ENCODE data around the gene LINC00237. TPM values are rescaled to one million over a fixed set of nuclear protein-coding genes. Genes with fewer than 3 reads are reported as not detected.

LINC00237 gene
- total and polyA plus RNA-seq, 2 experiments from 2014 or later: 0.31 to 2.0 TPM

GRCh38 chr20:21050710-21051109 is 55.4 kb downstream of the LINC00237 start:
- H3K9me2 ChIP-seq (ENCODE audit: insufficient read depth): no peaks in the 10 kb centered on the region
- no peaks in the 10 kb centered on the region for H3K27me3 ChIP-seq (ENCODE audit: insufficient read depth)
- Mint-ChIP-seq H3K4me3 (no peak overlapping the region), H3K4me1 (peaks cover 32% of the 10 kb centered on the region), H3K27ac (no peak overlapping the region), H3K27me3 (ENCODE audit: insufficient read depth, low read depth, poor library complexity) (peaks cover 15% of the 10 kb centered on the region), H3K36me3 (ENCODE audit: low read depth) (no peaks in the 10 kb centered on the region), H3K9me3 (no peaks in the 10 kb centered on the region)
- no peaks in the 10 kb centered on the region for H3K79me2 ChIP-seq (replicated peaks; ENCODE audit: insufficient read depth)
- 0 out of 2 replicates have a peak, but pooled peaks cover 4% of the 10 kb centered on the region for H3F3A ChIP-seq (replicated peaks; ENCODE audit: low read depth)
- H3K4me2 ChIP-seq: no peak overlapping the region
- H4K20me1 ChIP-seq (replicated peaks; ENCODE audit: insufficient read depth): no peaks in the 10 kb centered on the region
- no peaks in the 10 kb centered on the region for H3K36me3 ChIP-seq (ENCODE audit: insufficient read depth)
- DNase-seq (ENCODE audit: low spot score) (no peak), ATAC-seq (no peak)
- H3K27ac ChIP-seq (ENCODE audit: low read depth): no peak overlapping the region
- H3K4me1 ChIP-seq (ENCODE audit: insufficient read depth): peaks cover 20% of the 10 kb centered on the region
- H2AFZ ChIP-seq: no peak overlapping the region
- TF ChIP-seq EZH2phosphoT487 (IDR thresholded peaks at IDR 0.05; ENCODE audit: unreplicated experiment): no peak
- TF ChIP-seq NANOG (IDR thresholded peaks at IDR 0.05; ENCODE audit: borderline replicate concordance): no peak
- no peak for TF ChIP-seq EZH2 (IDR thresholded peaks at IDR 0.05; ENCODE audit: low read depth, unreplicated experiment)
- TF ChIP-seq POLR2AphosphoS5 (IDR thresholded peaks at IDR 0.05; ENCODE audit: low read depth): no peak
- TF ChIP-seq CTCF (conservative IDR thresholded peaks at IDR 0.05; ENCODE audit: low read depth in 2 of 2): no peak
- no peak for TF ChIP-seq STAT1 (IDR thresholded peaks at IDR 0.05; ENCODE audit: unreplicated experiment)
- no peak for TF ChIP-seq ETS1 (IDR thresholded peaks at IDR 0.05)
- no peak for TF ChIP-seq ZNF462 (CRISPR knock-in tag; IDR thresholded peaks at IDR 0.05)
- no peak for TF ChIP-seq JUNB (IDR thresholded peaks at IDR 0.05; ENCODE audit: unreplicated experiment)
- no peak for TF ChIP-seq REST (IDR thresholded peaks at IDR 0.05; ENCODE audit: unreplicated experiment)
- TF ChIP-seq CREB1 (CRISPR knock-in tag; IDR thresholded peaks at IDR 0.05; ENCODE audit: low read depth): no peak
- TF ChIP-seq ZNF331 (CRISPR knock-in tag; IDR thresholded peaks at IDR 0.05; ENCODE audit: low read depth): no peak
- no peak overlapping the region for H3K4me3 ChIP-seq

Measured in GM23338 (cell line).